ENCODE data around the gene ARHGAP8.
A peak's percentile ranks its signal among the peaks of the same experiment; 100 is the strongest.

Gene ARHGAP8

GRCh38 chr22:44752285-44753188 lies at the start of gene ARHGAP8:
ARHGAP8 (plus strand) TSS chr22:44752575; CDS start chr22:44786528, 33,953 bp downstream.
- DNase-seq = no peak

GRCh38 chr22:44703255-44703870 lies 49.0 kb upstream of the ARHGAP8 start:
- no peak for DNase-seq

DNA sequence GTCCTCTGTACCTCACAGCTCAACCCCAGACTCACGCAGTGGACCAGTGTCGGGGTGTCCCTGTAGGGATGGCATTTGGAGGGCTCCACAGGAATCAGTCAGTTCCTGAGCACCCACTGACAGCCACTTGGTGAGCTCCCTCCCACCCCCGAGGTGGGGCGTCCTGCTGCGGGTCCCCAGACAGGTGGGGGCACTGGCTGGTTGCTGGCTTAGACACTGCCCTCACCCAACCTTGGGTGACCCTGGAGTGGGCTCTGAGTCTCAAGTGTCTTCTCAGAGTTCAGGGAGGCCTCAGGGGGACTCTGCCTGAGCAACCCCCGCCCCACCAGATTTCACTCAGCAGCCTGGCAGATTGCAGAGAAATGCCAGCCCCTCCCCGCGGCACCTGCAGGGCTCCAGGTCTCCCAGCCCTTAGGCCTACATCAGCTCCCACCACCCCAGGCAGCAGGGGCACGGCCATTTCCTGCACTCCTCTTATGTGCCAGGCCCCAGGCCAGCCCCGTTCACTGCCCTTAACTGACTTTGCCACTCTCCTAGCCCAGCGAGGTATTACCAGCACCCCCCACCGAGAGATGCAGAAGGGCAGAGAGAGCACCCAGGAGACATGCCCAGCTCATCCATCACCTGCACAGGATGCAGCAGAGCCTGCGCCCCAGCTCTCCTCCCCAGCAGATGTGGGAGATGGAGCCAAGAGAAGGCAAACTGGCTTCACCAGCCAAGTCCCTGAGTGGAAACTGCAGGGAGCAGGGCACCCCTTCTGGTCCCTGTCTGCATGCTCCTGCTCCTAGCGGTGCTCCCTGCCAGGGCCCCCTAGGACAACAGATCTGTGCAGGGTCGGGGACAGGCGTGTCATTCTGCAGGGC lies 48.0 kb upstream of the ARHGAP8 start:
- no peak for DNase-seq

DNA sequence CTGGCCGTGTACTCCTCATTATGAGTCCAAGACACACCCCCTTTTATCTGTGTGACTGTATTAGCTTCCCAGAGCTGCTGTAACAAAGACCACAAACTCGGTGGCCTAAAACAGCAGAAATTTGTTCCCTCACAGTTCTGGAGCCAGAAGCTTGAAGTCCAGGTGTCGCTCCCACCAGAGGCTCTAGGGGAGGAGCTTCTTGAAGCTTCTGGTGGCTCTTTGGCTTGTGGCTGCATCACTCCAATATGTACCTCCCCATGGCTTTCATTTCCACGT lies 47.4 kb upstream of the ARHGAP8 start:
- DNase-seq = no peak

DNA sequence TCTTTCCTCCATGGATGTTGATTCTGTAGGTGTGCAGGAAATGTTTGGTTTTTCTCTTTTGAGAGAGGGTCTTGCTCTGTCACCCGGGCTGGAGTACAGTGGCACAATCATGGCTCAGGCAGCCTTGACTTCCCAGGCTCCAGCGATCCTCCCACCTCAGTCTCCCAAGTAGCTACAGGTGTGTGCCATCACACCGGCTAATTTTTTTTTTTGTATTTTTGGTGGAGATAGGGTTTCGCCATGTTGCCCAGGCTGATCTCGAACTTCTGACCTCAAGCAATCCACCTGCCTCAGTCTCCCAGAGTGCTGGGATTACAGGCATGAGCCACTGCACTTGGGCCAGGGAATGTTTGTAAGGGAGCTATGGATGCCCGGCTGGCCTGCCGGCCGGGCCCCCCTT lies 45.9 kb upstream of the ARHGAP8 start:
- DNase-seq = no peak

GRCh38 chr22:44707178-44707577 lies 45.2 kb upstream of the ARHGAP8 start:
- DNase-seq = no peak

DNA sequence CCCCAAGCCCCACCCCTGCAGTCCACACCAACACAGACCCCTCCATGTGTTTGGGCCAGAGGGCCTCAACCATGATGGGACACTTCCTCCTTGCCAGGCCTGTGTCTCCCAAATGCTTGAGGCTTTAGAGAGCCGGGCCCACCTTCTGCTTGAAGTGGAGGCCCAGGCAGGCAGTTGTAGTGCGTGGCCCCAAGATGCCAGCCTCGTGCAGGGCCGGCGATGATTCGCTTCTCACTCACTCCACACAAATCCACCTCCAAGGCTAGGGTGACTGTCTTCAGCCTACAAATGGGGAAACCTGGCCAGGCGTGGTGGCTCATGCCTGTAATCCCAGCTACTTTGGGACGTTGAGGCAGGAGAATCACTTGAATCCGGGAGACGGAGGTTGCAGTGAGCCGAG lies 44.6 kb upstream of the ARHGAP8 start:
- DNase-seq = no peak

DNA sequence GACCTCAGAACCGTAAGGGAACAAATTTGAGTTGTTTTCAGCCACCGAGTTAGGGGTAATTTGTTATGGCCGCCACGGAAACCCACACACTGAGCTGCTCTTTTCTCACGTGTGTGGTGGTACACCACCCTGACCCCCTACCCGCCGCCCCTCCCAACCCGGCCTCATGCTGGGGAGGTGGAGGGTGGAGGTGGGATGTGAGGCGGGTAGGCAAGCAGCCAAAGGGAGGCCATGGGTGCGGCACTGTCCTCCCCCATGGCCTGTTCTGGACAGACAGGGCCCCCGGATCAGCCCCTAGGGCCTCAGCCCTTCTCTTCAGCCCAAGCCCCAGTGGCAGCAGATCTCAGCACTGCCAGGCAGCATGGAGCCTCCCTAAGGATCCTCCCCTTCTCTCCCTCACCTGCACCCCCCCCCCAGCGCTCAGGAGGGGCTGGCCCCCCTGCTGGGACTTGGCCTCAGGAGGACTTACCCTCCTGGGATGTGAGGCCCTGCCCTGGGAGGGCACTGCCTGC lies 42.4 kb upstream of the ARHGAP8 start:
- no peak for DNase-seq

GRCh38 chr22:44710474-44711240 lies 41.7 kb upstream of the ARHGAP8 start:
- peak; percentile 52 for DNase-seq

- DNase-seq = no peak
Measured at GRCh38 chr22:44711241-44711560, 41.2 kb upstream of the ARHGAP8 start.

DNA sequence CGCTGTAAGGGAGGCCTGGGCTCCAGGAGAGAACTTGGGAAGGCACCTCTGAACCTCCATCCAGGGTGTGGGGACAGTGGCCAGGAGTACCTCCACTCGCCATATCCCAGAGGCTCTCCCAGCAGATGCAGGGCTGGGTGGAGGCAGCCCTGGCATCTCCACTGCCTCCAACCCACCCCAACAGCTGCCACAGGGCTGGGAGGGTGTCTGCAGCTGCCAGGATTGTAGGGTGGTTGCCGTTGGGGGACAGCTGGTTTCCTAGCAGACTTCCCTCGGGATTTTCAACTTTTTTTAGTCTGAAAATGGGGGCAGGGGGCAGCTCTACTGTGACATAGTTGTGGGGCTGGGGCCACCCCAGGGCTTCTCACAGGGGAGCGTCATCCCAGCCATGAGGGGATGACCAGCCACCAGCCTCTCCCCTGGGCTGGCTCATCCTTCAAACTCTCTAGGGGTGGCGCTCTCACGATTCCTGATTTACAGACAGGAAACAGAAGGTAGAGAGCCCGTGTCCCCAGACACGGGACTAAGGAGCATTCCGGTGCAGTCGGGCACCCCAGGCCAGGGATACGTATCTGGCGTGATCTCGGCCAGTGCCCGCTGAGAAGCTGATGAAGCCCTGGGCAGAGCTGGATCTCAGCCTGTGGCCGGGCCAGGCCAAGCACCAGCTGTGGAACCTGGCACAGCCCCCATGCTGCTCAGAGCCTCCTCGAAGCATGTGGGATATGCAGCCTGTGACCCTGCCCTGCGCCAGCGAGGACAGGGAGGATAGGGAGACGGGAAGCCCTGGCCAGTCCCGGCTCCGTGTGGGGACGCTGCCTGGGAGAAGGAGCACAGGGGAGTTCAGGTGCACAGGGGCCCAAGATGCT lies 40.5 kb upstream of the ARHGAP8 start:
- DNase-seq = no peak

- no peak for DNase-seq
Measured at GRCh38 chr22:44712962-44713361, 39.4 kb upstream of the ARHGAP8 start.

- DNase-seq = no peak
Measured at GRCh38 chr22:44714703-44715350, 37.5 kb upstream of the ARHGAP8 start.

- no peak for DNase-seq
Measured at GRCh38 chr22:44718418-44718817, 34.0 kb upstream of the ARHGAP8 start.

DNA sequence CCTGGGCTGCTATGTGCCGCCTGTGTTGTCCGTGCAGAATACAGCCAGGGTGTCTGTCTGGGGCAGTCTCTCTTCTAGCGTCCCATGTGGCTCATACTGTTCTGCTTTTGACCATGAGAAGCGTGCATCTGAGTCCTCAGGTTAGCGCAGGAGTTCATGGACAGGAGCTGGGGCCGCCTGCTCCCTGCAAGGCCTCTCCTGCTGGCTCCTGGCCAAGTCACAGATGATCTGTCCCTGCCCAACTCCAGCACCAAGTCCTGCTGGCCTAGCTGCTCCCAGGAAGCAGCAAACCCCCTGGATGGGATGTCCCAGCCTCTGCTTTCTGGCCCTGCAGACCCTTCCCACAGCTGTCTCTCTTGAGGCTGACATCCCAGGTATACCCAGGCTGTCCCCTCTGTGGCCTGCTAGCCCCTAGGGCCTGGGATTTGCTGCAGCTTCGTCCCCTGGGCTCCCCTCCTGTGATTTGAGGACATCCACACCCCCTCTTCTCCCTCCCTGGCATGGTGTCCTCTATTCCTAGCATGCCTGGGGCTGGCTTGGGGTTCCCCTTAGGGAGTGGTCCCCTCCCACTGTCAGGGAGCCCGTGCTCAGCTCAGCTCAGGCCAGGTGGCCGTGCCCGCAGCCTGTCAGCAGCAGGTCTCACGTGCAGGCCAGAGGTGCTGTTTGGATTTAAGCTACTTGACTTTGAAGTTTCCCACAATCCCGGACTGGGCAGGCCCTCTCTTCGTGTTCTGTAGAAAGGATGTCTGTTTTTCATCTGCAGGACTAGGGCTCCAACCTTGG lies 32.6 kb upstream of the ARHGAP8 start:
- no peak for DNase-seq

- DNase-seq = no peak
Measured at GRCh38 chr22:44721213-44721612, 31.2 kb upstream of the ARHGAP8 start.

GRCh38 chr22:44722611-44723010 lies 29.8 kb upstream of the ARHGAP8 start:
- DNase-seq = no peak

- DNase-seq = no peak
Measured at GRCh38 chr22:44723801-44724200, 28.6 kb upstream of the ARHGAP8 start.

DNA sequence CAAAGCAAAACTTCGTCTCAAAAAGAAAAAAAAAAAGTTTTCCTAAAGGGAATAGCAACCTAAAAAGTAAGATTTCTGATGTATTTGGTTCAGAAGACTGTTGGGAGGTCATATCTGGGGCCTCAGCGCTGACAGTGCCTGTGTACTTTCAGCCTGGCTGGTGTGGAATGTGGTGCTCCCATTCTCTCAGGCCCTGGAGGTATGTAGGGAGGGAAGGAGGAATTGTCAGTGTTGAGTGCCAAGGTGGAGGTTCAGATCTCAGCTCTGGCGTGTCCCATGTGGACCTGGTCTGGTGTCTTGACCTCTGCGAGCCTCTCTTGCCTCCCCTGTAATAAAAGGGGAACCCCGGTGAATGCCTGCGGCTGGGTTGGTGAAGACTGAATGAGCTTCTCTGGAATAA lies 28.0 kb upstream of the ARHGAP8 start:
- DNase-seq = no peak

DNA sequence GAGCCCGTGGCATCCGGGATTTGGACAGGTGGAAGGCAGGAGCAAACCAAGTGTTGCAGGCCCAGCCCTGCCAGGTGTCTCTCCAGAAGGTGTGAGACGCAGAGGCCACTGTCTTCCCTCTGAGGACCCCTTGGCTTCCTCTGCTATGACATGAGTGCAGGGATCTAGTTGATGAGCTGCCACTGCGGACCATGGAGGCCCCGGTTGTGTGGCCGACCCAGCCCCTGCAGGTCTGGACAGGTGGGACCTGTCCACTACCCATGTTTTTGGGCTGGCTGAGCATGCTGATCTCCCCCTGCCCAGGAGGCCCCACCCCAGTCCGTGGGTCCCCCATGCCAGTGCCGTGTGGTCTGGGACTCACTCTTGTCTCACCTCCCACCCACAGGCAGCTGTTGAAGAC lies 27.5 kb upstream of the ARHGAP8 start:
- no peak for DNase-seq
